Sigmoid colon (tissue), 4 donors: ENCODE data around the gene GPC6.

Source experiments
- EP300 ChIP-seq, 4 donors: sonication (generic); formaldehyde crosslinking; IDR thresholded peaks; one replicate each; pipeline ENCODE4 v1.6.1; 2017; ENCODE audit warnings: antibody characterized with exemption in 4 of 4
- POLR2A ChIP-seq, 2 donors: fragments of 450-650 bp; IDR thresholded peaks; one replicate each; pipeline ENCODE4 v1.6.1; 2016; ENCODE audit warnings: antibody characterized with exemption in 2 of 2, mild to moderate bottlenecking in 2 of 2, moderate library complexity in 2 of 2
- POLR2AphosphoS5 ChIP-seq, 4 donors: sonication (generic); formaldehyde crosslinking; IDR thresholded peaks; one replicate each; pipeline ENCODE4 v1.6.1; 2017; ENCODE audit warnings: antibody characterized with exemption in 4 of 4
- TF ChIP-seq, protein P1 (sequence below), 4 experiments: fragments of 450-650 bp in 3 of 4; fragments of 200-600 bp in 1 of 4; IDR thresholded peaks; one replicate each; pipeline ENCODE4 v1.5.1; 2016 to 2019; ENCODE audit warnings: antibody characterized with exemption in 4 of 4, mild to moderate bottlenecking in 3 of 4, moderate library complexity in 2 of 4

DNA sequence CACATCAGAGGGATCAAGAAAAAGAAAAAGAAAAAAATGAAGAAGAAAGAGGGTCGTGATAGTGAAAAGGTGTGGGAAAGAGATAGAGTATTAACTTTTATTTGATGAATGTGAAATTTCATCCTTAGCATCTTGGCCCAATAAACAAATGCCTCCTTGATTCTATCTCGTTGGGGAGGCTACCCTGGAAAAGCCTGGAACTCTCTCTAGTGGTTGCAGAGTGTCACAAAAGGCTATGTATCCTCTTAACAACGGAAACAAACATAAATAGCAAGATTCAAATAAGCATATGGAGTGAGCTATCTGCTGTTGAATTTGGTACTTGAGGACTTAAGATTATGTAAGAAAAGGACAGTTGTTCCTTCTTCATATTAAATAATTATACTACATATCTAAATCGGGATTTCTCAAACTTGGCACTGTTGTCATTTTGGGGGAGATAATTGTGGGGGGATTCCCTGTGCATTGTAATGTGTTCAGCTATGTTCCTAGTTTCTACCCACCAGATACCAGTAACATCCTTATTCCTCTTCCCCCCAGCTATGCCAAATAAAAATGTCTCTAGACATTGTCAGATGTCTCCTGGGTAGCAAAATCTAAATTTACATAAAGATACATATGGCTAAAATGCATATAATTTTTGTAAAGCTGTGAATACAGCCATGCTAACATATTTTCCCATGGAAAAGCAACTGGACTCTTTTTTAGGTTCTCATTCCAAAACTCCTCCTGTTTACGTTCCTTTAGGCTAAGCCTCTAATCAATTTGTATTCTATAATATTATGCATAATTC lies 695.7 kb downstream of the GPC6 start:
- TF ChIP-seq, protein P1, sequence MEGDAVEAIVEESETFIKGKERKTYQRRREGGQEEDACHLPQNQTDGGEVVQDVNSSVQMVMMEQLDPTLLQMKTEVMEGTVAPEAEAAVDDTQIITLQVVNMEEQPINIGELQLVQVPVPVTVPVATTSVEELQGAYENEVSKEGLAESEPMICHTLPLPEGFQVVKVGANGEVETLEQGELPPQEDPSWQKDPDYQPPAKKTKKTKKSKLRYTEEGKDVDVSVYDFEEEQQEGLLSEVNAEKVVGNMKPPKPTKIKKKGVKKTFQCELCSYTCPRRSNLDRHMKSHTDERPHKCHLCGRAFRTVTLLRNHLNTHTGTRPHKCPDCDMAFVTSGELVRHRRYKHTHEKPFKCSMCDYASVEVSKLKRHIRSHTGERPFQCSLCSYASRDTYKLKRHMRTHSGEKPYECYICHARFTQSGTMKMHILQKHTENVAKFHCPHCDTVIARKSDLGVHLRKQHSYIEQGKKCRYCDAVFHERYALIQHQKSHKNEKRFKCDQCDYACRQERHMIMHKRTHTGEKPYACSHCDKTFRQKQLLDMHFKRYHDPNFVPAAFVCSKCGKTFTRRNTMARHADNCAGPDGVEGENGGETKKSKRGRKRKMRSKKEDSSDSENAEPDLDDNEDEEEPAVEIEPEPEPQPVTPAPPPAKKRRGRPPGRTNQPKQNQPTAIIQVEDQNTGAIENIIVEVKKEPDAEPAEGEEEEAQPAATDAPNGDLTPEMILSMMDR (IDR thresholded peaks at IDR 0.05) = no peak
- TF ChIP-seq EP300 (IDR thresholded peaks at IDR 0.05) = no peak
- TF ChIP-seq POLR2AphosphoS5 (IDR thresholded peaks at IDR 0.05) = no peak
- TF ChIP-seq POLR2A (IDR thresholded peaks at IDR 0.05) = no peak
